Measurements from ENCODE around the gene ALMS1. TPM values are rescaled to one million over a fixed set of nuclear protein-coding genes. Genes with fewer than 3 reads are reported as not detected.

The ALMS1 gene
- total and polyA plus RNA-seq, 2 of the 8 experiments (the other 6 are each of a cell fraction or from before 2014, with no cell fraction given) = 21.8 to 45.6 TPM

GRCh38 chr2:73408198-73408597, 22.6 kb downstream of the ALMS1 start:
- no peak overlapping the region for H3K14ac ChIP-seq (ENCODE audit: insufficient read length)
- no peak overlapping the region for H3K9ac ChIP-seq (replicated peaks in 1 of 4; ENCODE audit: extremely low read depth in 1 of 4, low read depth in 3 of 4, low read length in 3 of 4)
- H3K27ac ChIP-seq (ENCODE audit: low read depth, low read length) = no peak overlapping the region
- peaks cover 0 to 2% (median 0%) of the 10 kb centered on the region in 4 experiments; a peak in 3 of 8 replicates for H3K36me3 ChIP-seq (ENCODE audit: control insufficient read depth in 2 of 4, insufficient read depth in 4 of 4, low read length in 3 of 4)
- no peak overlapping the region for H2BK20ac ChIP-seq (ENCODE audit: low read length)
- no peak overlapping the region for H3K56ac ChIP-seq (replicated peaks; ENCODE audit: insufficient read length, low read depth, low read length)
- no peaks in the 10 kb centered on the region for H3K23me2 ChIP-seq (ENCODE audit: low read depth, low read length)
- H3K4me1 ChIP-seq (replicated peaks in 1 of 4; ENCODE audit: control insufficient read depth in 3 of 4, insufficient read depth in 4 of 4, low read length in 3 of 4) = no peaks in the 10 kb centered on the region
- CTCF ChIA-PET (ENCODE audit: partially characterized antibody) = interaction anchor here (0.6 to 1.1 kb wide), 2 partner anchors 48 to 853 kb away, joined by 3 read pairs; no protein-coding TSS in a partner anchor
- no peak overlapping the region for H3K23ac ChIP-seq (ENCODE audit: insufficient read length)
- no peak overlapping the region for H4K5ac ChIP-seq (ENCODE audit: insufficient read length, low read depth, low read length)
- H2BK15ac ChIP-seq (ENCODE audit: low read length) = no peak overlapping the region
- 82% methylated on average over 3 of the region's 3 CpGs; no CpG with 5 or more reads in 1 of the 2 experiments for WGBS, 2 experiments (ENCODE audit: extremely low coverage in 1 of 2, insufficient coverage in 1 of 2, insufficient read length in 1 of 2, insufficient replicate concordance in 2 of 2, low coverage in 1 of 2, low lambda C conversion rate in 2 of 2, missing lambda C conversion rate in 1 of 2)
- FAIRE-seq (no peak), DNase-seq (ENCODE audit: low read depth in 1 of 2, low spot score in 2 of 2) (no peak)
- no peak overlapping the region for H4K8ac ChIP-seq (ENCODE audit: extremely low read depth, insufficient read depth, low read length)
- H3K4me3 ChIP-seq (ENCODE audit: extremely low read depth in 1 of 4, insufficient read depth in 2 of 4, low read depth in 3 of 4, low read length in 4 of 4) = no peak overlapping the region
- no peak overlapping the region for H3K4ac ChIP-seq (replicated peaks; ENCODE audit: insufficient read length, low read depth, low read length)
- H2BK5ac ChIP-seq (ENCODE audit: low read depth, low read length) = no peak overlapping the region
- no peak overlapping the region for H2BK12ac ChIP-seq (ENCODE audit: low read depth, low read length)
- no peak overlapping the region for H2BK120ac ChIP-seq (replicated peaks; ENCODE audit: low read depth, low read length)
- H3K79me1 ChIP-seq (ENCODE audit: low read depth, low read length) = peaks cover 4% of the 10 kb centered on the region
- H2AK5ac ChIP-seq (ENCODE audit: low read depth, low read length) = no peak overlapping the region
- peaks cover 3 to 57% of the 10 kb centered on the region in 2 experiments; a peak in 3 of 4 replicates for H3K79me2 ChIP-seq (ENCODE audit: control insufficient read depth in 1 of 2, insufficient read depth in 2 of 2, low read length in 2 of 2)
- no peak overlapping the region for H4K91ac ChIP-seq (replicated peaks; ENCODE audit: insufficient read length, low read length)
- H3K18ac ChIP-seq (ENCODE audit: extremely low read depth, low read length) = no peak overlapping the region
- TF ChIP-seq CEBPB (IDR thresholded peaks at IDR 0.05; ENCODE audit: low read depth, low read length) (no peak), PHF8 (conservative IDR thresholded peaks at IDR 0.05; ENCODE audit: low read depth, low read length) (no peak), GTF2F1 (IDR thresholded peaks at IDR 0.05; ENCODE audit: borderline replicate concordance, low read depth, low read length) (no peak), RBBP5 (IDR thresholded peaks at IDR 0.05; ENCODE audit: borderline replicate concordance, low read depth, low read length) (no peak), JUND (IDR thresholded peaks at IDR 0.05; ENCODE audit: low read length) (no peak), HDAC6 (IDR thresholded peaks at IDR 0.05; ENCODE audit: low read depth, low read length) (no peak), SP1 (IDR thresholded peaks at IDR 0.05; ENCODE audit: low read depth, low read length) (no peak)
- peaks cover 1 to 3% of the 10 kb centered on the region in 2 experiments for H4K20me1 ChIP-seq (replicated peaks in 1 of 2; ENCODE audit: control insufficient read depth in 1 of 2, insufficient read depth in 2 of 2, low read length in 2 of 2)
- no peak overlapping the region for H2AFZ ChIP-seq (ENCODE audit: low read length)
- H3K9me3 ChIP-seq (ENCODE audit: insufficient read depth in 2 of 2, low read depth in 1 of 2, low read length in 1 of 2) = no peaks in the 10 kb centered on the region
- no peak overlapping the region for H3K4me2 ChIP-seq (ENCODE audit: insufficient read depth in 1 of 2, low read depth in 2 of 2, low read length in 2 of 2)
- H3K27me3 ChIP-seq (replicated peaks in 1 of 4; ENCODE audit: control insufficient read depth in 3 of 4, extremely low read depth in 1 of 4, insufficient read depth in 3 of 4, low read length in 3 of 4) = no peaks in the 10 kb centered on the region
- POLR2A ChIA-PET (ENCODE audit: partially characterized antibody) = interaction anchor here (1.0 kb wide), 1 partner anchor 31 kb away, joined by 4 read pairs; no protein-coding TSS in a partner anchor
